Osteoblast (primary cell): ENCODE data around the gene E2F1. TPM values are rescaled to one million over a fixed set of nuclear protein-coding genes. Genes with fewer than 3 reads are reported as not detected.
A peak's percentile ranks its signal among the peaks of the same experiment; 100 is the strongest.

ENCODE experiments used
- DNase-seq: peaks from one replicate; pipeline ENCODE4 v3.0.0; 2011; ENCODE audit warnings: low spot score, mixed read lengths; ENCODE audit not compliant: insufficient read length; ENCODE audit errors: missing footprints
- H2AFZ ChIP-seq: 2 replicates; pipeline ENCODE4 v1.6.0; 2011; ENCODE audit warnings: mild to moderate bottlenecking, low read length
- H3K27ac ChIP-seq: 2 replicates; pipeline ENCODE4 v1.5.1; 2011; ENCODE audit warnings: mild to moderate bottlenecking, low read depth, low read length, moderate library complexity
- H3K27me3 ChIP-seq: 2 replicates; pipeline ENCODE4 v1.6.0; 2012; ENCODE audit warnings: mild to moderate bottlenecking, control low read depth, inconsistent platforms, low read length, moderate library complexity; ENCODE audit not compliant: insufficient read depth
- H3K36me3 ChIP-seq: 2 replicates; pipeline ENCODE4 v1.5.1; 2011; ENCODE audit warnings: mild to moderate bottlenecking, low read length, control low read depth, moderate library complexity; ENCODE audit not compliant: insufficient read depth
- H3K4me1 ChIP-seq: 2 replicates; pipeline ENCODE4 v1.5.1; 2011; ENCODE audit warnings: mild to moderate bottlenecking, low read length, control low read depth, moderate library complexity; ENCODE audit not compliant: insufficient read depth
- H3K4me2 ChIP-seq: 2 replicates; pipeline ENCODE4 v1.6.0; 2011; ENCODE audit warnings: mild to moderate bottlenecking, low read length; ENCODE audit not compliant: insufficient read depth
- H3K4me3 ChIP-seq: fragments of 200-600 bp; sonication (generic); 3 replicates; pipeline ENCODE4 v1.5.1; 2012; ENCODE audit warnings: mild to moderate bottlenecking, low read length, inconsistent platforms; ENCODE audit not compliant: insufficient read depth
- H3K79me2 ChIP-seq: 2 replicates; pipeline ENCODE4 v1.6.0; 2012; ENCODE audit warnings: mild to moderate bottlenecking, low read length, control low read depth, inconsistent platforms; ENCODE audit not compliant: insufficient read depth
- H3K9me3 ChIP-seq: 2 replicates; pipeline ENCODE4 v1.5.1; 2011; ENCODE audit warnings: low read depth, low read length, control low read depth
- H4K20me1 ChIP-seq: 2 replicates; pipeline ENCODE4 v1.6.0; 2012; ENCODE audit warnings: mild to moderate bottlenecking, low read length, control low read depth; ENCODE audit not compliant: insufficient read depth
- CTCF ChIP-seq: IDR thresholded peaks from 2 replicates; pipeline ENCODE4 v1.5.1; 2011; ENCODE audit warnings: mild to moderate bottlenecking, low read depth, low read length, moderate library complexity; ENCODE audit errors: extremely low read depth
- total RNA-seq: library from RNA; depleted of rRNA; stranded (reverse); fragments of >200 nt; gene quantifications from 2 replicates; pipeline ENCODE4 v1.2.3, GENCODE V29; 2012

Gene E2F1
- total RNA-seq, 1 donor: 1.4 TPM

GRCh38 chr20:33716498-33716897 is 30.3 kb upstream of the E2F1 start:
- Histone ChIP-seq H3K27me3 (no peaks in the 10 kb centered on the region), H3K79me2 (peaks cover 7% of the 10 kb centered on the region), H3K27ac (no peak overlapping the region), H4K20me1 (no peaks in the 10 kb centered on the region), H2AFZ (no peak overlapping the region), H3K4me1 (peaks cover 6% of the 10 kb centered on the region), H3K36me3 (peaks cover 3% of the 10 kb centered on the region), H3K9me3 (no peaks in the 10 kb centered on the region), H3K4me2 (no peak overlapping the region), H3K4me3 (no peak overlapping the region)
- no peak for DNase-seq
- TF ChIP-seq CTCF: no peak

GRCh38 chr20:33713865-33714367 is 27.7 kb upstream of the E2F1 start:
- Histone ChIP-seq H3K27ac (no peak overlapping the region), H3K27me3 (no peaks in the 10 kb centered on the region), H3K36me3 (peaks cover 12% of the 10 kb centered on the region), H3K4me1 (no peaks in the 10 kb centered on the region), H3K4me2 (no peak overlapping the region), H2AFZ (no peak overlapping the region), H4K20me1 (no peaks in the 10 kb centered on the region), H3K4me3 (no peak overlapping the region), H3K79me2 (no peaks in the 10 kb centered on the region), H3K9me3 (no peaks in the 10 kb centered on the region)
- no peak for TF ChIP-seq CTCF
- no peak for DNase-seq

- H2AFZ ChIP-seq: no peak overlapping the region
Observed at GRCh38 chr20:33711446-33711738, 25.2 kb upstream of the E2F1 start.

More at GRCh38 chr20:33711446-33711738, 25.2 kb upstream of the E2F1 start:
- no peak overlapping the region for H3K4me3 ChIP-seq
- H3K79me2 ChIP-seq: no peaks in the 10 kb centered on the region
- no peaks in the 10 kb centered on the region for H4K20me1 ChIP-seq
- H3K9me3 ChIP-seq: no peaks in the 10 kb centered on the region
- DNase-seq: peak; percentile 27
- TF ChIP-seq CTCF: no peak
- H3K27me3 ChIP-seq: no peaks in the 10 kb centered on the region
- H3K4me1 ChIP-seq: no peaks in the 10 kb centered on the region
- H3K4me2 ChIP-seq: no peak overlapping the region
- no peak overlapping the region for H3K27ac ChIP-seq
- peaks cover 18% of the 10 kb centered on the region for H3K36me3 ChIP-seq
